DOHH2 (cell line): ENCODE data around the gene PRR18.

Source experiments
- EZH2phosphoT487 ChIP-seq: fragments of 200-600 bp; sonication (generic); IDR thresholded peaks from 2 replicates; pipeline ENCODE4 v1.6.1; 2017; ENCODE audit warnings: borderline replicate concordance, mild to moderate bottlenecking, antibody characterized with exemption, low read length, moderate library complexity, mixed read lengths
- TF ChIP-seq, protein P1 (sequence below): fragments of 200-600 bp; sonication (generic); IDR thresholded peaks from one replicate; pipeline ENCODE4 v1.5.1; 2014; ENCODE audit warnings: antibody characterized with exemption, mild to moderate bottlenecking, low read depth, low read length; ENCODE audit not compliant: poor library complexity, severe bottlenecking

DNA sequence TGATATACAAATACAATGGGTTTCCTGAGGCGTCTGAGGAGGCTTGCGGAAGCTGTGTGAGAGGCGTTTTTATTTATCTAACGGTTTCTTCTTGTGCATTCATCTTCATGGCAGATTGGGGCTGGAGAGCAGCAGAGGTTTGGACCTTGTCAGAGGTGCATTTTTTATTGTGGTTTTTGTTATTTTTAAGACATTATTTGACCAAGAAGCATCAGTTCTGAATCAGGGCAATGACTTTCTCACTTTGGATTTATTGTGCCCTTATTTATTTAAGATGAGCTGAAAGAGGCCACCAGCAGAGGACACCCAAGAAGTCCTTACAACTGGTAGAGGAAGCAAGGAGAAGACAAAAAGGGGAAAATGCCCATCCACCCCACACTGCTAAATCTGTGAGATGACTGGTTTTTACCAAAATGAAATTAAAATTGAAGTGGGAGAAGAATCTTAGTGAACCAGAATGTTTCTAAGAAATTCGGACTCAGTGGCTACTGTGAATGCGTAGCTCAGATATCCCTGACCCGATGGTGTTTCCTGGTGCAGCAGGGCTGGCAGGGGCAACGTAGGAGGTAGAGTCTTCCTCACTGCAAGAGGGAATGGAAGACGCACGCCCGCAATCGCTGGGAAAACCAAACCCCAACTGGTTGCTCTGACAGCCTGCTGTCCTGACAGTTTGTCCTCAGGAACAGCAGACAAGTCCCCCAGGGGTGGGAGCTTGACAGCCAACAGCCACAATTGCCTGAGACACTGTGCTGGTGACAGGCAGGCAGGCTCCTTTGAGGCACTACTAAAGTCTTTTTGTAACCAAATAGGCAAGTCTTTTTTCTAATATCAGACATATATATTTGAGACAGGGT, 14.2 kb downstream of the PRR18 start:
- TF ChIP-seq EZH2phosphoT487: no peak
- TF ChIP-seq, protein P1, sequence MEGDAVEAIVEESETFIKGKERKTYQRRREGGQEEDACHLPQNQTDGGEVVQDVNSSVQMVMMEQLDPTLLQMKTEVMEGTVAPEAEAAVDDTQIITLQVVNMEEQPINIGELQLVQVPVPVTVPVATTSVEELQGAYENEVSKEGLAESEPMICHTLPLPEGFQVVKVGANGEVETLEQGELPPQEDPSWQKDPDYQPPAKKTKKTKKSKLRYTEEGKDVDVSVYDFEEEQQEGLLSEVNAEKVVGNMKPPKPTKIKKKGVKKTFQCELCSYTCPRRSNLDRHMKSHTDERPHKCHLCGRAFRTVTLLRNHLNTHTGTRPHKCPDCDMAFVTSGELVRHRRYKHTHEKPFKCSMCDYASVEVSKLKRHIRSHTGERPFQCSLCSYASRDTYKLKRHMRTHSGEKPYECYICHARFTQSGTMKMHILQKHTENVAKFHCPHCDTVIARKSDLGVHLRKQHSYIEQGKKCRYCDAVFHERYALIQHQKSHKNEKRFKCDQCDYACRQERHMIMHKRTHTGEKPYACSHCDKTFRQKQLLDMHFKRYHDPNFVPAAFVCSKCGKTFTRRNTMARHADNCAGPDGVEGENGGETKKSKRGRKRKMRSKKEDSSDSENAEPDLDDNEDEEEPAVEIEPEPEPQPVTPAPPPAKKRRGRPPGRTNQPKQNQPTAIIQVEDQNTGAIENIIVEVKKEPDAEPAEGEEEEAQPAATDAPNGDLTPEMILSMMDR: no peak
